Transverse colon (tissue), 3 donors: ENCODE measurements around the gene CTXN3.

ENCODE experiments used
- EP300 ChIP-seq: sonication (generic); formaldehyde crosslinking; IDR thresholded peaks from one replicate; pipeline ENCODE4 v1.6.1; 2017; ENCODE audit warnings: antibody characterized with exemption, low read depth
- POLR2A ChIP-seq: fragments of 450-650 bp; IDR thresholded peaks from one replicate; pipeline ENCODE4 v1.6.1; 2016; ENCODE audit warnings: antibody characterized with exemption, mild to moderate bottlenecking, moderate library complexity
- TF ChIP-seq, protein P1 (sequence below), 5 experiments: fragments of 200-600 bp in 3 of 5; fragments of 450-650 bp in 2 of 5; sonication (generic) in 3 of 5; IDR thresholded peaks; 1 replicate in 2 of 5; 2 replicates in 3 of 5; pipeline ENCODE4 v1.5.1; 2016 to 2017; ENCODE audit warnings: antibody characterized with exemption in 5 of 5, inconsistent platforms in 3 of 5, mild to moderate bottlenecking in 2 of 5, moderate library complexity in 1 of 5

DNA sequence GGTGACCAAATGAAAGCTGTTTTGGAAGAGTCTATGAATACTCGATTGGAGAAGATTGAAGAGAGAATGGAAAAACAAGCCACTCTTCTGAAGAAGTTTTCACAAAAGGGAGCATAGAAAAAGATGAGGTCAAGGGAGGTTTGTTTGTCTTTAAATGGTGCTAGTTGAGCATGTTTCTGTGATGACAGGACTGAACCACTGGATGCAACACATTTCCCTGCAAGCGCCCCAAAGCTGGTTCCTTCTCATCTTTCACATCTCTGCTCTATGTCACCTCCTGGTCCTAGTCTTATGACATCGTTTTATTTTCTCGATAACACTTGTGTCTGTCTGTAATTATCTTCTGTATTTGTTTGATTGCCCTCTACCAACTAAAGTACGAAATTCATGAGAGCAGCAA is 50.5 kb downstream of the CTXN3 start:
- no peak for TF ChIP-seq POLR2A
- TF ChIP-seq EP300, result no peak
- TF ChIP-seq, protein P1, sequence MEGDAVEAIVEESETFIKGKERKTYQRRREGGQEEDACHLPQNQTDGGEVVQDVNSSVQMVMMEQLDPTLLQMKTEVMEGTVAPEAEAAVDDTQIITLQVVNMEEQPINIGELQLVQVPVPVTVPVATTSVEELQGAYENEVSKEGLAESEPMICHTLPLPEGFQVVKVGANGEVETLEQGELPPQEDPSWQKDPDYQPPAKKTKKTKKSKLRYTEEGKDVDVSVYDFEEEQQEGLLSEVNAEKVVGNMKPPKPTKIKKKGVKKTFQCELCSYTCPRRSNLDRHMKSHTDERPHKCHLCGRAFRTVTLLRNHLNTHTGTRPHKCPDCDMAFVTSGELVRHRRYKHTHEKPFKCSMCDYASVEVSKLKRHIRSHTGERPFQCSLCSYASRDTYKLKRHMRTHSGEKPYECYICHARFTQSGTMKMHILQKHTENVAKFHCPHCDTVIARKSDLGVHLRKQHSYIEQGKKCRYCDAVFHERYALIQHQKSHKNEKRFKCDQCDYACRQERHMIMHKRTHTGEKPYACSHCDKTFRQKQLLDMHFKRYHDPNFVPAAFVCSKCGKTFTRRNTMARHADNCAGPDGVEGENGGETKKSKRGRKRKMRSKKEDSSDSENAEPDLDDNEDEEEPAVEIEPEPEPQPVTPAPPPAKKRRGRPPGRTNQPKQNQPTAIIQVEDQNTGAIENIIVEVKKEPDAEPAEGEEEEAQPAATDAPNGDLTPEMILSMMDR (IDR thresholded peaks at IDR 0.05), result no peak
